Activated CD8-positive, alpha-beta memory T cell treated with anti-CD3 and anti-CD28 coated beads, Interleukin-2, amount 50 U/mL, for 24 hours (primary cell): ENCODE results near the gene KRTAP4-16.
"Not testable (repeated sequence)": the region's sequence is repeated elsewhere in the genome, so short reads cannot be mapped to it uniquely, and the experiment has no call there.

ENCODE experiments used
- DNase-seq: peaks from one replicate; pipeline ENCODE4 v3.0.0-alpha.2; 2020; ENCODE audit errors: extremely low read depth

Gene KRTAP4-16

DNA sequence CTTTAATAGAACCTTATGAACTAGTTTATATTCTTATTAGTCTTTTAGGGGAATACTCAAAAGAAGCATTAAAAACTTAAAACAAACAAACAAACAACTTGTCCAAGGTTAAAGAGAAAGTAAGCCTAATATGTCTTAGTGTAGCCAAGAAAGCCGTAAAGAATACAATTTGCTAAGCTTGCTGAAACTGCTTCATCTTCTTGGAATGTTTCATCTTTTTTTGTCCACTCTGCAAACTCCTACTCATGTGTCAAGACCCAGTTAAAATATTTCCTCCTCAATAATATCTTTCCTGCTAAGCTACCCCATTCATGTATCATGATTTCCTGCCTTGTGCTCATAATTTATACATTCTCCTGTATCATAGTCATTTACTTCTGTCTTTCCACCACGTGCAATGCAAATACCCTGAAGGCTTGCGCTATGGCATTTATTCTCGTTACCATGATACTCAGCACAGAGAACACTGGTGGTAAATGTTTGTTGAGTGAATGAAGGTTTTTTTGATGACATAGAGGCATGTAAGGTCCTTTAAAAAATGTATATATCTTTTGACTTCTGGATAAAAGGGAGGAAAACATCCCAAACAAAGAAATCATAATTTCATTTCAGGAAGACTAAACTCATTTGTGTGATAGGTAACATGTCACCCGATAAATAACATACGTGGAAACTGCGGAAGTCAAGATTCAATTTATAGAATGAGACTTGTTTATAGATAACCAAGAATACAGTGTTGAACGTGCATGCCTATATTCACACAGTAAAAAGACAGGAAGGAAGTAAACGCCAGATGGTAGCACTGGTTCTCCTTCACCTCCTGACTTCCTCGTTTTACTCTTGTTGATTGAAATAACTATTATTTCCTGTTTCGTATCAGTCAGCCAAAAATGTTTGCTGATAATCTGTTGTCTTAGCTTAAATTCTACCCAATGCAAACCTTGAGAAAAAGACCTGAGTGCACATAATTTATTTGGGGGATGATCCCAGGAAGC is 18.0 kb upstream of the KRTAP4-16 start:
- not testable (repeated sequence) for DNase-seq

DNA sequence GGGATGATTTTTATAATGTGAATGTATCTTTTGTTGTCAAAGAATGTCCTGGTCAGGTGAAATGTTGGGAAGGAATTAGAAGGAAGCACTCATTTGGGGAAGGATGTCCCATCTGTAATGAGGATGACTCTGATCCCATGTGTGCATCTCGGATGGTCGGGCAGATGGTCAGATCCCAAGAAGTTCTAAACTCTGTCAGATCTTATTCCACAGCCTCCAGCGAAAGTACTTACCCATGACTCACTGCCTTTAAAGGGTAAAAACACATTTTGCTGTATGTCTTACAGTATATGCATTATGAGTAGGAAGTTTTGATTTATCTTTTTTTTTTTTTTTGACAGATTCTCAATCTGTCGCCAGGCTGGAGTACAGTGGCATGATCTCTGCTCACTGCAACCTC is 16.7 kb upstream of the KRTAP4-16 start:
- no peak for DNase-seq

DNA sequence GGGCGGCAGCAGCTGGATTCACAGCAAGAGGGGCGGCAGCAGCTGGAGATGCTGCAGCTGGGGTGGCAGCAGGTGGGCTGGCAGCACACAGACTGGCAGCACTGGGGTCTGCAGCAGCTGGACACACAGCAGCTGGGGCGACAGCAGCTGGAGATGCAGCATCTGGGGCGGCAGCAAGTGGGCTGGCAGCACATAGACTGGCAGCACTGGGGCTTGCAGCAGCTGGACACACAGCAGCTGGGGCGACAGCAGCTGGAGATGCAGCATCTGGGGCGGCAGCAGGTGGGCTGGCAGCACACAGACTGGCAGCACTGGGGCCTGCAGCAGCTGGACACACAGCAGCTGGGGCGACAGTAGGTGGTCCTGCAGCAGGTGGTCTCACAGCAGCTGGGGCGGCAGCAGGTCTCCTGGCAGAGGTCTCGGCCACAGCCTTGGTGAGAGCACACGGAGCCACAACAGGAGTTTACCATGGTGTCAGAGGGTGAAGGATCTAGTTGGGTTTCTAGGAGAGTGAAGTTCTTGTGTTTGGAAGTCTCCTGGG is 15.9 kb upstream of the KRTAP4-16 start, which contains the start of gene KRTAP4-11:
Gene KRTAP4-11, minus strand, starts transcription at position 528 of the 541 bp plus-strand sequence. Its CDS starts 58 bp downstream, at position 470.
- not testable (repeated sequence) for DNase-seq

DNA sequence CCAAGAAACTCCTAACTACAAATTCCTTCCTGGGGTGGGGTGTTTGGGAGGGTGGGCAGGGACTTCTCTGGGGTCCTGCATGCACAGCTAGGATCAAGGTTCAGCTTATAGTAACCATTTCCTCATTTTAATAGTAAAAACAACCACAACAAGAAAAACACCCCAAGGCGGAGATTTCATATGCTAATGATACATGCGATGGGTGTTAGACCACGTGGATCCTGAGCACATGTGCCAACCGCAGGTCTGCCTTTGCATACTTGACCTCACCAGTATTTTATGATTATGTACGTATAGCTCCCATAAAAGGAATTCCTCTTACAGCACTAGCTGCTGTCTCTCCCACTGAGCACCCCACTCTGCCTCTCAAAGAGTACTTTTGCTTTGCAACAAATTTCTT is 14.3 kb upstream of the KRTAP4-16 start:
- no peak for DNase-seq

DNA sequence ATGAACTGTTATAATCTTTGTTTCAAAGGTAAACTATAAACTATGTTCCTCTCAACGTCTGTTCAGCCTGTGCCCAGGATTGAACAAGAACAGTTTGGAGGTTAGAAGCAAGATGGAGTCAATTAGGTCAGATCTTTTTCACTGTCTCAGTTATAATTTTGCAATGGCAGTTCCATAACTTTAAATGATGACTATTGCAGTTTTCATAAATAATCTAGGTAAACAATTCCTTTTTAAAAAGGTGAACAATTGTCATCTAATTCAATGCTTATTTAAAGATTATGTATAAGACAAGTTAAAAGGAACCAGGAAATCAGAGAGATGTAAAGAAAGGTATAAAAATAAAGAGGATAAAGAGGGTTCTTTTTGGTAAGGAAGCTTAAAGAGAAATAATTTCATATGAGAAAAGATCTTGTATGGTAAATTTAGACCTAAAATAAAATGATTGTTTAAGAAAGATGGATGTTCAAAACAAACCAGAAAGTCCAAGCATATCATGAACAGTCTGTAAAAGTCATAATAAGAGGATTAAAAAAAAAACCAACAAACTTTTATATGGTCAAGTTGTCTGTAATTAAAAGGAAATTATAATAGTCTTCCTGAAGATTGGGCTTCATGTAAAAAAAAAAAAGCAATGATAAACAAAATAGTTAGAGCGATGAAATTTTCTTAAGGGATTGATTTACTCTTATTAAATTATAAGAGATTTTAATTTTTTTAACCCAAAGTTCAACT is 9.3 kb upstream of the KRTAP4-16 start:
- no peak for DNase-seq

DNA sequence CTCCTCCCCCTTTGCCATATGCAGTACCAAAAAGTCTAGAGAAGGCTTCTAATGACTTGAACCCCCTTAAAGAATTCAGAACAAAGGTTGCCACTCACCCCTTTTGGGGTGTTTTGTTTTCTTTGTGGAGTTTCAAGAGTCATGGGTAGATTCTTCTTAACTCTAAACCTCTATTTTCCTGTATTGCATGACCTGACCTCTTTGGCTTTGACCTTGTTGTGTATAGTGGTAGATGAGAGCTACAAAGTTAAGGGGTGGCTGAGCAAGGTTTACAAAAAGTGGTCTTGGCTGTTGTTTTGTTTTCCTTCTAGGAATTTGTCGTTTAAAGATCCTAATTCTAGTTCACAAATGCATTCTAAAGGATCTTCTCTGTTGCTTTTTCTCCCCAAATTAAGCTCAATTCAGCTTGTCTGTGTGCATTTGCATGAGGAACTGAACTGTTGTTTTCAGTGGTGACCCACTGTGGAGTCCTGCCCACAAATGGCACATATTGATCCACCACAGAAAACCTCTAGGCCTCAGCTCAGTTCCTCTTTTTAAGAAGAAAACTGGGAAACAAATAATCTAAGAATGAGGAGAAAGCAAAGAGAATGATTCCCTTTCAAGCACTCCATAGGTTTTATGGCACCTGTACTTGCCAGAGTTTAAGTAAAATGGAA is 6.8 kb upstream of the KRTAP4-16 start:
- DNase-seq = not testable (repeated sequence)

DNA sequence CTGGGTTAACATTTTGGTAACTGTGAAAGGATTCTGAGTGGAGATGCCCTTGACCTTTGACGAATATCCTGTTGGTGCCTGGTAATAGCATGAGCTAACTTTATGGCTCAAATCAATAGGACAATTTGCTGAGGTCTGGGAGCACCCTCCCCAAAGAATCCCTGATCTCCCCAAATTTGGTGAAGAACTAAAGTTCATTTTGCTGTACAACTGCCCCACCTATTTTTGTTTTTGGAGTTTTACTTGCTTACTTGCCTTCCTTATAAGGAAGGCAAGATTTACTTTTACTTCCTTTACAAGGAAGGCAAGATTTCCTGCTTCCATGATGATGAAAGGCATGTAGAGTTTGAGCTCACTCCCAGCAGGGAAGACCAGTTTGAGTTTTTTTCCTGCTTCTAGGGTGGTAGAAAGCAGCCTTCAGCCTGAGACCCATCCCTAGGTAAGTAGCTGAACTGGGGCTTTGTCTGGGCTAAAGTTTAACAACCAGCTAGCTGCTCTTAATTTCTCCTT is 6.0 kb upstream of the KRTAP4-16 start:
- no peak for DNase-seq

DNA sequence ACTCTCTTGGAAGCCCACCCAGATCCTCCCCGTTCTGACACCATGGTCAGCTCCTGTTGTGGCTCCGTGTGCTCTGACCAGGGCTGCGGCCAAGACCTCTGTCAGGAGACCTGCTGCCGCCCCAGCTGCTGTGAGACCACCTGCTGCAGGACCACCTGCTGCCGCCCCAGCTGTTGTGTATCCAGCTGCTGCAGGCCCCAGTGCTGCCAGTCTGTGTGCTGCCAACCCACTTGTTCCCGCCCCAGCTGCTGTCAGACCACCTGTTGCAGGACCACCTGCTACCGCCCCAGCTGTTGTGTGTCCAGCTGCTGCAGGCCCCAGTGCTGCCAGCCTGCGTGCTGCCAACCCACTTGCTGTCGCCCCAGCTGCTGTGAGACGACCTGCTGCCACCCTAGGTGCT is 3.3 kb upstream of the KRTAP4-16 start, which contains the start of gene KRTAP4-9:
Gene KRTAP4-9, plus strand, starts transcription at position 43 of the 400 bp plus-strand sequence. Its CDS starts 0 bp downstream, at position 43.
- DNase-seq = not testable (repeated sequence)

DNA sequence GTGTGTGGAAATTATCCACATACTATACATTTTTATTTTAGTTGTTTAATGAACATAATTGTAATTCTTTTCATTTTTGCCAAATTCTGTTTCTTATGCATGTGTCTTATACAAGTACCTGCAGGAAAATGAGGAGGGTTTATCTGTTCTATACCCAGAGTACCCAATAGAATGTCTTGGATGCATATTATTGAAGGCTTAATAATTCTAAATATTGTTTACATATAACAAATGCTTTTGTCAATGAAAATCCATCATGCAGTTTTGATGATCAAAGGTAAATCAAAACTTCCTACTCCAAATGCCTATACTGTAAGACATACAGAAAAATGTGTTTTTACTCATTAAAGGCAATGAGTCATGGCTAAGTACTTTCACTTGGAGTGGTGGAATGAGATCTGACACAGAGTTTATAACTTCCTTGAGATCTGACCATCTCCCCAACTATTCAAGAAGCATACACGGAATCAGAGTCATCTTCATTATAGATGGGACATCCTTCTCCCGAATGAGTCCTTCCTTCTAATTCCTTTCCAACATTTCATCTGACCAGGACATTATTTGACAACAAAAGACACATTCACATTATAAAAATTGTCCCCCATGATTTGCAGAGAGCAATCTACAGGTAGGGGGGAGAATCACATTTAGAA is 2.5 kb upstream of the KRTAP4-16 start:
- not testable (repeated sequence) for DNase-seq

DNA sequence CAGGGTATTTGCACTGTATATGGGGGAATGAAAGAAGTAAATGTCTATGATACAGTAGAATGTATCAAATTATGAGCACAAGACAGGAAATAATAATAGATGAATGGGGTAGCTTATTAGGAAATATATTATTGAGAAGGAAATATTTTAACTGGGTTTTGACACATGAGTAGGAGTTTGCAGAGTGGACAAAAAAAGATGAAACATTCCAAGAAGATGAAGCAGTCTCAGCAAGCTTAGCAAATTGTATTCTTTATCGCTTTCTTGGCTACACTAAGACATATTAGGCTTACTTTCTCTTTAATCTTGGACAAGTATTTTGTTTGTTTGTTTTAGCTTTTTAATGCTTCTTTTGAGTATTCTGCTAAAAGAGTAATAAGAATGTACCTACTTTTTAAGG is 1.9 kb upstream of the KRTAP4-16 start:
- DNase-seq = no peak

DNA sequence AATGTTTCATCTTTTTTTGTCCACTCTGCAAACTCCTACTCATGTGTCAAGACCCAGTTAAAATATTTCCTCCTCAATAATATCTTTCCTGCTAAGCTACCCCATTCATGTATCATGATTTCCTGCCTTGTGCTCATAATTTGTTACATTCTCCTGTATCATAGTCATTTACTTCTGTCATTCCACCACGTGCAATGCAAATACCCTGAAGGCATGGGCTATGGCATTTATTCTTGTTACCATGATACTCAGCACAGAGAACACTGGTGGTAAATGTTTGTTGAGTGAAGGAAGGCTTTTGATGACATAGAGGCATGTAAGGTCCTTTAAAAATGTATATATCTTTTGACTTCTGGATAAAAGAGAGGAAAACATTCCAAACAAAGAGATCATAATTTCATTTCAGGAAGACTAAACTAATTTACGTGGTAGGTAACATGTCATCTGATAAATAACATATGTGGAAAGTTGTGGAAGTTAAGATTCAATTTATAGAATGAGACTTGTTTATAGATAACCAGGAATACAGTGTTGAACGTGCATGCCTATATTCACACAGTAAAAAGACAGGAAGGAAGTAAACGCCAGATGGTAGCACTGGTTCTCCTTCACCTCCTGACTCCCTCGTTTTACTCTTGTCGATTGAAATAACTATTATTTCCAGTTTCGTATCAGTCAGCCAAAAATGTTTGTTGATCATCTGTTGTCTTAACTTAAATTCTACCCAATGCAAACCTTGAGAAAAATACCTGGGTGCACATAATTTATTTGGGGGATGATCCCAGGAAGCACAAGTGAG is 2.1 kb downstream of the KRTAP4-16 start:
- DNase-seq = not testable (repeated sequence)

DNA sequence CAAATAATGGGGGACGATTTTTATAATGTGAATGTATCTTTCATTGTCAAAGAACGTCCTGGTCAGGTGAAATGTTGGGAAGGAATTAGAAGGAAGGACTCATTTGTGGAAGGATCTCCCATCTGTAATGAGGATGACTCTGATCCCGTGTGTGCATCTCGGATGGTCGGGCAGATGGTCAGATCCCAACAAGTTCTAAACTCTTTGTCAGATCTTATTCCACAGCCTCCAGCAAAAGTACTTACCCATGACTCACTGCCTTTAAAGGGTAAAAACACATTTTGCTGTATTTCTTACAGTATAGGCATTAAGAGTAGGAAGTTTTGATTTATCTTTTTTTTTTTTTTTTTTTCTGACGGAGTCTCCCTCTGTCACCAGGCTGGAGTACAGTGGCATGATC is 3.5 kb downstream of the KRTAP4-16 start:
- DNase-seq = no peak

DNA sequence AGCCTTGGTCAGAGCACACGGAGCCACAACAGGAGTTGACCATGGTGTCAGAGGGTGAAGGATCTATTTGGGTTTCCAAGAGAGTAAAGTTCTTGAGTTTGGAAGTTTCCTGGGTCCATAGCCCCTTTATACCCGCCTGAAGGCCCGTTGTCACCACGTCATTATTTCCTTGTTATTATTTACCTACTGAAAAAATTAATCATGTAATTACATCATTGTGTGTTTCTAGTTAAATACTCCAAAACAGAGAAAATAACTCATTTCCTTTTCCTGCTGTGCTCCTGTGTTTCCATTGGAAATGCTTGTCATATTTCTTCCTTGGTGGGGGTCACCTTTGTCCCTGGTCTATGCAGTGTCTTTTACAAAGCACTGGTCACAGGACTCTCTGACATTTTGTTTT is 4.0 kb downstream of the KRTAP4-16 start, which contains the start of gene KRTAP4-8:
Gene KRTAP4-8, minus strand, starts transcription at position 101 of the 400 bp plus-strand sequence. Its CDS starts 58 bp downstream, at position 43.
- no peak for DNase-seq

DNA sequence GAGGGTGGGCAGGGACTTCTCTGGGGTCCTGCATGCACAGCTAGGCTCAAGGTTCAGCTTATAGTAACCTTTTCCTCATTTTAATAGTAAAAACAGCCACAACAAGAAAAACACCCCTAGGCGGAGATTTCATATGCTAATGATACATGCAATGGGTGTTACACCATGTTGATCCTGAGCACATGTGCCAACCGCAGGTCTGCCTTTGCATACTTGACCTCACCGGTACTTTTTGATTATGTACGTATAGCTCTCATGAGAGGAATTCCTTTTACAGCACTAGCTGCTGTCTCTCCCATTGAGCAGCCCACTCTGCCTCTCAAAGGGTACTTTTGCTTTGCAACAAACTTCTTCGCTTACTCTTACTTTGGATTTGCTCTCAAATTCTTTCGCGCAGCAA is 6.0 kb downstream of the KRTAP4-16 start:
- DNase-seq = no peak

DNA sequence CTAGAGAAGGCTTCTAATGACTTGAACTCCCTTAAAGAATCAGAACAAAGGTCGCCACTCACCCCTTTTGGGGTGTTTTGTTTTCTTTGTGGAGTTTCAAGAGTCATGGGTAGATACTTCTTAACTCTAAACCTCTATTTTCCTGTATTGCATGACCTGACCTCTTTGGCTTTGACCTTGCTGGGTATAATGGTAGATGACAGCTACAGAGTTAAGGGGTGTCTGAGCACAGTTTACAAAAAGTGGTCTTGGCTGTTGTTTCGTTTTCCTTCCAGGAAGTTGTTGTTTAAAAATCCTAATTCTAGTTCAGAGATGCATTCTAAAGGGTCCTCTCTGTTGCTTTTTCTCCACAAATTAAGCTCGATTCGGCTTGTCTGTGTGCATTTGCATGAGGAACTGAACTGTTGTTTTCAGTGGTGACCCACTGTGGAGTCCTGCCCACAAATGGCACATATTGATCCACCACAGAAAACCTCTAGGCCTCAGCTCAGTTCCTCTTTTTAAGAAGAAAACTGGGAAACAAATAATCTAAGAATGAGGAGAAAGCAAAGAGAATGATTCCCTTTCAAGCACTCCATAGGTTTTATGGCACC is 13.2 kb downstream of the KRTAP4-16 start:
- DNase-seq = not testable (repeated sequence)

DNA sequence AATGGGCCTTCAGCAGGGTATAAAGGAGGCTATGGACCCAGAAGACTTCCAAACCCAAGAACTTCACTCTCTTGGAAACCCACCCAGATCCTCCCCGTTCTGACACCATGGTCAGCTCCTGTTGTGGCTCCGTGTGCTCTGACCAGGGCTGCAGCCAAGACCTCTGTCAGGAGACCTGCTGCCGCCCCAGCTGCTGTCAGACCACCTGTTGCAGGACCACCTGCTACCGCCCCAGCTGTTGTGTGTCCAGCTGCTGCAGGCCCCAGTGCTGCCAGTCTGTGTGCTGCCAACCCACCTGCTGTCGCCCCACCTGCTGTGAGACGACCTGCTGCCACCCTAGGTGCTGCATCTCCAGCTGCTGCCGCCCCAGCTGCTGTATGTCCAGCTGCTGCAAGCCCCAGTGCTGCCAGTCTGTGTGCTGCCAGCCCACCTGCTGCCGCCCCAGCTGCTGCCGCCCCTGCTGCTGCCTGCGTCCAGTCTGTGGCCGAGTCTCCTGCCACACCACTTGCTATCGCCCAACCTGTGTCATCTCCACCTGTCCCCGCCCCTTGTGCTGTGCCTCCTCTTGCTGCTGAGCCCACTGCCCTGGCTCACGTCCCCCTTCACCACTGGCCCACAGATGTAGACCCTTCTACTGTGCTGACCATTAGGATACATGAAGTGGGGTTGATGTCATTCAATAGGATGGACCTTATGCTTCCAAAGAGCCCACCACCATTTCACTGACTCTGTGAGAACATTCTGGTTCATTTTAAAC is 17.7 kb downstream of the KRTAP4-16 start, which contains the start of gene KRTAP4-7:
Gene KRTAP4-7, plus strand, starts transcription at position 51 of the 757 bp plus-strand sequence. Its CDS starts 57 bp downstream, at position 108.
- DNase-seq = not testable (repeated sequence)

DNA sequence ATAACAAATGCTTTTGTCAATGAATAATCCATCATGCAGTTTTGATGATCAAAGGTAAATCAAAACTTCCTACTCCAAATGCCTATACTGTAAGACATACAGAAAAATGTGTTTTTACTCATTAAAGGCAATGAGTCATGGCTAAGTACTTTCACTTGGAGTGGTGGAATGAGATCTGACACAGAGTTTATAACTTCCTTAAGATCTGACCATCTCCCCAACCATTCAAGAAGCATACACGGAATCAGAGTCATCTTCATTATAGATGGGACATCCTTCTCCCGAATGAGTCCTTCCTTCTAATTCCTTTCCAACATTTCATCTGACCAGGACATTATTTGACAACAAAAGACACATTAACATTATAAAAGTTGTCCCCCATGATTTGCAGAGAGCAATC is 18.6 kb downstream of the KRTAP4-16 start:
- DNase-seq = not testable (repeated sequence)

DNA sequence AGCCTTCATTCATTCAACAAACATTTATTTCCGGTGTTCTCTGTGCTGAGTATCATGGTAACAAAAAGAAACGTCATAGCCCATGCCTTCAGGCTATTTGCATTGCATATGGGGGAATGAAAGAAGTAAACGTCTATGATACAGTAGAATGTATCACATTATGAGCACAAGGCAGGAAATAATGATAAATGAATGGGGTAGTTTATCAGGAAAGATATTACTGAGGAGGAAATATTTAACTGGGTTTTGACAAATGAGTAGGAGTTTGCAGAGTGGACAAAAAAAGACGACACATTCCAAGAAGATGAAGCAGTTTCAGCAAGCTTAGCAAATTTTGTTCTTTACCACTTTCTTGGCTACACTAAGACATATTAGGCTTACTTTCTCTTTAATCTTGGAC is 19.4 kb downstream of the KRTAP4-16 start:
- no peak for DNase-seq
